K562 (cell line): ENCODE data around the gene DCT. TPM values are rescaled to one million over a fixed set of nuclear protein-coding genes. Genes with fewer than 3 reads are reported as not detected.

ENCODE experiments used
- ATAC-seq: fragments of 200-7000 bp; cut with Tn5 transposase; 3 replicates; pipeline ENCODE4 v1.9.1; 2020; ENCODE audit warnings: moderate library complexity
- BruUV-seq: library from RNA; stranded (reverse); fragments of 400-500 nt; replicated peaks from 2 replicates; lab custom pipeline; 2021; lab: Mats Ljungman, UMichigan
- CTCF ChIA-PET: fragments of 300-600 bp; formaldehyde crosslinking; extraction: SDS; loops from one replicate; lab custom pipeline; 2021; ENCODE audit warnings: low intra/inter-chr PET ratio; lab: Yijun Ruan, JAX
- POLR2A ChIA-PET: fragments of 300-600, 350-650 bp; sonication (Branson Sonifier 250); formaldehyde crosslinking; extraction: SDS; loops from one replicate; lab custom pipeline; 2021; ENCODE audit warnings: antibody characterized with exemption, inconsistent platforms; lab: Yijun Ruan, JAX
- DNase-seq, 4 experiments: peaks; one replicate each; pipeline versions ENCODE4 v3.0.0 to v3.0.0-alpha.2; 2011 to 2018; ENCODE audit warnings: low spot score in 3 of 4, mixed read lengths in 3 of 4; ENCODE audit errors: extremely low read depth in 1 of 4
- FAIRE-seq: peaks from 2 replicates; lab custom pipeline; 2011; peaks lifted over from hg19 to GRCh38; lab: Jason Lieb, UNC
- H2AFZ ChIP-seq: 2 replicates; pipeline ENCODE4 v1.6.0; 2011; ENCODE audit warnings: low read depth, low read length, control low read depth, inconsistent platforms
- H3K27ac ChIP-seq: fragments of 200-600 bp; 3 replicates; pipeline ENCODE4 v1.8.0; 2011; ENCODE audit warnings: low read depth, mild to moderate bottlenecking, control low read depth, inconsistent platforms, low read length, moderate library complexity, mixed read lengths; ENCODE audit errors: extremely low read depth
- H3K27me3 ChIP-seq, 2 experiments: fragments of 300-600 bp in 1 of 2; 2 replicates in 1 of 2; 3 replicates in 1 of 2; pipeline versions ENCODE4 v1.6.0 to v1.8.0; 2011; ENCODE audit warnings: inconsistent platforms in 2 of 2, low read length in 2 of 2, mild to moderate bottlenecking in 1 of 2, mixed read lengths in 1 of 2, moderate library complexity in 1 of 2; ENCODE audit not compliant: control insufficient read depth in 2 of 2, insufficient read depth in 2 of 2
- H3K36me3 ChIP-seq: fragments of 300-600 bp; 3 replicates; pipeline ENCODE4 v1.8.0; 2011; ENCODE audit warnings: mild to moderate bottlenecking, low read length, inconsistent platforms; ENCODE audit not compliant: control insufficient read depth, insufficient read depth
- H3K4me1 ChIP-seq, 2 experiments: fragments of 200-600 bp in 1 of 2; replicated peaks in 1 of 2; 2 replicates in 1 of 2; 3 replicates in 1 of 2; pipeline versions ENCODE4 v1.5.1 to v1.8.0; 2011; ENCODE audit warnings: inconsistent platforms in 2 of 2, low read length in 2 of 2, mild to moderate bottlenecking in 1 of 2, mixed read lengths in 1 of 2, moderate library complexity in 1 of 2; ENCODE audit not compliant: control insufficient read depth in 2 of 2, insufficient read depth in 2 of 2
- H3K4me2 ChIP-seq: 2 replicates; pipeline ENCODE4 v1.6.1; 2011; ENCODE audit warnings: low read length, control low read depth, inconsistent platforms, mixed read lengths; ENCODE audit not compliant: insufficient read depth
- H3K4me3 ChIP-seq: fragments of 200-600 bp; sonication (generic), shearing (Covaris generic); 2 replicates; pipeline ENCODE4 v1.5.1; 2016; ENCODE audit warnings: control low read depth, inconsistent platforms
- H3K79me2 ChIP-seq: fragments of 200-600 bp; 3 replicates; pipeline ENCODE4 v1.8.0; 2011; ENCODE audit warnings: low read length, inconsistent platforms; ENCODE audit not compliant: control insufficient read depth, insufficient read depth
- H3K9ac ChIP-seq, 2 experiments: 2 replicates each; pipeline versions ENCODE4 v1.6.0 to v1.6.1; 2011; ENCODE audit warnings: low read depth in 2 of 2, low read length in 2 of 2, control low read depth in 1 of 2, inconsistent platforms in 1 of 2, mild to moderate bottlenecking in 1 of 2, mixed read lengths in 1 of 2; ENCODE audit not compliant: insufficient read depth in 1 of 2
- H3K9me1 ChIP-seq: one replicate; pipeline ENCODE4 v1.6.0; 2011; ENCODE audit warnings: inconsistent platforms, mild to moderate bottlenecking, low read length, moderate library complexity; ENCODE audit not compliant: control insufficient read depth, insufficient read depth
- H3K9me3 ChIP-seq: replicated peaks from 2 replicates; pipeline ENCODE4 v1.5.1; 2011; ENCODE audit warnings: low read depth, low read length, inconsistent platforms; ENCODE audit not compliant: control insufficient read depth, insufficient read depth
- H4K20me1 ChIP-seq: replicated peaks from 2 replicates; pipeline ENCODE4 v1.6.1; 2011; ENCODE audit warnings: low read length, inconsistent platforms, mixed read lengths; ENCODE audit not compliant: control insufficient read depth, insufficient read depth
- ADNP ChIP-seq: fragments of 200-800 bp; sonication (Bioruptor generic); IDR thresholded peaks from 2 replicates; pipeline ENCODE4 v1.6.1; 2016; ENCODE audit warnings: missing genetic modification characterization, missing compliant biosample characterization
- CREB1 ChIP-seq, 2 experiments: sonication (generic) in 1 of 2; formaldehyde crosslinking in 1 of 2; IDR thresholded peaks; 2 replicates each; pipeline versions ENCODE4 v1.6.1 to v1.8.0; 2012 to 2022; ENCODE audit warnings: inconsistent platforms in 1 of 2, mild to moderate bottlenecking in 1 of 2, missing genetic modification reagents in 1 of 2, moderate library complexity in 1 of 2
- ELF2 ChIP-seq: fragments of 250-450 bp; sonication (Bioruptor Pico); IDR thresholded peaks from 2 replicates; pipeline ENCODE4 v1.5.0; 2021; ENCODE audit warnings: mild to moderate bottlenecking
- MAFK ChIP-seq: IDR thresholded peaks from 2 replicates; pipeline ENCODE4 v1.6.1; 2011; ENCODE audit warnings: low read length, improper control_type of control experiment
- NELFE ChIP-seq: IDR thresholded peaks from 2 replicates; pipeline ENCODE4 v1.6.1; 2011; ENCODE audit warnings: mild to moderate bottlenecking; ENCODE audit not compliant: insufficient read depth, insufficient read length
- NFATC3 ChIP-seq: fragments of 450-650 bp; IDR thresholded peaks from 2 replicates; pipeline ENCODE4 v1.6.1; 2017; ENCODE audit warnings: mild to moderate bottlenecking
- NFE2 ChIP-seq: IDR thresholded peaks from 2 replicates; pipeline ENCODE4 v1.6.1; 2014; ENCODE audit warnings: antibody characterized with exemption, low read depth
- POLR2B ChIP-seq: fragments of 450-650 bp; IDR thresholded peaks from 2 replicates; pipeline ENCODE4 v1.6.1; 2018; ENCODE audit warnings: low read depth; ENCODE audit not compliant: partially characterized antibody
- TCFL5 ChIP-seq: fragments of 250-450 bp; sonication (Bioruptor Pico); conservative IDR thresholded peaks from 2 replicates; pipeline ENCODE4 v1.6.1; 2021; ENCODE audit warnings: mild to moderate bottlenecking, moderate library complexity, matching md5 sums
- ZNF324 ChIP-seq: fragments of 250-450 bp; sonication (Bioruptor Pico); IDR thresholded peaks from 2 replicates; pipeline ENCODE4 v1.4.0; 2020; ENCODE audit warnings: mild to moderate bottlenecking
- ZNF41 ChIP-seq: fragments of 250-450 bp; sonication (Bioruptor Pico); conservative IDR thresholded peaks from 2 replicates; pipeline ENCODE4 v1.4.0; 2020; ENCODE audit warnings: mild to moderate bottlenecking
- WGBS: fragments of 100-300 bp; shearing (Covaris generic); methylation state at CpG from one replicate; pipeline ENCODE4 v1.1.6; 2016; ENCODE audit warnings: low coverage, mixed read lengths; ENCODE audit not compliant: insufficient coverage; ENCODE audit errors: missing lambda C conversion rate; 5-methylcytosine and 5-hydroxymethylcytosine counted together
- in situ Hi-C: fragments of 300-500 bp; cut with MboI; formaldehyde crosslinking; loops from 4 replicates; pipeline ENCODE4 v1.15.0; 2018; ENCODE audit warnings: inconsistent platforms, mixed read lengths
- intact Hi-C: fragments of 100-400 bp; cut with micrococcal nuclease; formaldehyde crosslinking; loops from 2 replicates; pipeline ENCODE4 v1.14.2; 2022
- polyA plus RNA-seq, 8 experiments: library from polyadenylated mRNA; depleted of rRNA in 4 of 8; stranded (reverse) in 5 of 8; unstranded in 3 of 8; fragments of >200 nt; fragmentation: Nextera tagmentation in 2 of 8; fragmentation: Illumina TruSeq in 1 of 8; extraction: Ambion mirVana in 2 of 8; extraction: Trizol in 1 of 8; gene quantifications; 2 replicates each; pipeline versions ENCODE4 v1.2.1 to v1.2.3, GENCODE V29; 2011 to 2014; ENCODE audit warnings: inconsistent platforms in 1 of 8, missing spikeins in 1 of 8
- total RNA-seq, 7 experiments: library from RNA; depleted of rRNA in 6 of 7; stranded (reverse); fragments of >200 nt in 6 of 7; fragmentation: Illumina TruSeq in 2 of 7; extraction: Trizol in 2 of 7; gene quantifications; 2 replicates each; pipeline versions ENCODE4 v1.2.1 to v1.2.3, GENCODE V29; 2011 to 2021; ENCODE audit warnings: low replicate concordance in 1 of 7
- TF ChIP-seq, protein P1 (sequence below): fragments of 250-450 bp; sonication (Bioruptor Pico); IDR thresholded peaks from 2 replicates; pipeline ENCODE4 v1.4.0; 2020; ENCODE audit warnings: mild to moderate bottlenecking

Gene DCT
- total and polyA plus RNA-seq, 9 of the 15 experiments (the other 6 are each of a cell fraction or from before 2014, with no cell fraction given), result 0.11 to 0.83 (median 0.57) TPM

DNA sequence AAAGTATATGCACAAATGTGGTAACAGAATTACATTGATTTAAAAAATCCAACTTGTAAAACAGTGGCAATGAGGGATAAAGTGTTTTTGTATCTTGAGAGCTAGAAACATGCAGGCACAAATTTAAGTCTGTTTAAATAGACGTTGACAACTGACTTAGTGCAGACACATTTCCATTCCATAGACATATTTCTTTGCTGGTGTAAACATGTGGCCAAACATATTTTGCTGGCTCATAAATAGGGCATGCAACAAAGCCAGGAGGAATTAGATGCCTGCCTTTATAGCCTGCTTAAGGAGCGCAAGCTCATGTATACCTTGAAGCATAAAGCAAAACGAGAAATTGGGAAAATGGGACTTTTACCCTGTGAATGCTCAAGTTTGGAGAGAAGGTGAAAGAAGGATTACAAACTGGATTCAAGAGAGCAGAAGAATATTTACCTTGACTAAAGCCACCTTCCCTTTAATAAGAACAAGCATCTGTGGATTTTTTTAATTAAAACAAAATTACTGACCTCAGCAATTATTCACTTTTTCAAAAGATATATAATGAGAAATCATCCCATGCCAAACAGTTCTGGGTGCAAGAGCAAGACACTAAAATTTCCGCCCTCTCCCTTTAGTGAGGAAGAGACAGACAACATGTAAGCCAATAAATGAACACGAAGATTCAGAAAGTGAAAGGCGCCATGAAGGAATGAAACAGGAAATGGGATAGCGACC lies 71.0 kb downstream of the DCT start (continued):
- TF ChIP-seq, protein P1, sequence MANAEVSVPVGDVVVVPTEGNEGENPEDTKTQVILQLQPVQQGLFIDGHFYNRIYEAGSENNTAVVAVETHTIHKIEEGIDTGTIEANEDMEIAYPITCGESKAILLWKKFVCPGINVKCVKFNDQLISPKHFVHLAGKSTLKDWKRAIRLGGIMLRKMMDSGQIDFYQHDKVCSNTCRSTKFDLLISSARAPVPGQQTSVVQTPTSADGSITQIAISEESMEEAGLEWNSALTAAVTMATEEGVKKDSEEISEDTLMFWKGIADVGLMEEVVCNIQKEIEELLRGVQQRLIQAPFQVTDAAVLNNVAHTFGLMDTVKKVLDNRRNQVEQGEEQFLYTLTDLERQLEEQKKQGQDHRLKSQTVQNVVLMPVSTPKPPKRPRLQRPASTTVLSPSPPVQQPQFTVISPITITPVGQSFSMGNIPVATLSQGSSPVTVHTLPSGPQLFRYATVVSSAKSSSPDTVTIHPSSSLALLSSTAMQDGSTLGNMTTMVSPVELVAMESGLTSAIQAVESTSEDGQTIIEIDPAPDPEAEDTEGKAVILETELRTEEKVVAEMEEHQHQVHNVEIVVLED (CRISPR knock-in tag), result no peak
- TF ChIP-seq NFATC3, result no peak
- no peak for TF ChIP-seq ELF2 (CRISPR knock-in tag)
- TF ChIP-seq NELFE, result no peak
- no peak for TF ChIP-seq TCFL5 (CRISPR knock-in tag)
- TF ChIP-seq MAFK, result peak; percentile 27; the same call in 1 of the 2 replicates
- no peak for TF ChIP-seq NFE2

- Histone ChIP-seq H3K27ac (no peak overlapping the region), H3K36me3 (no peaks in the 10 kb centered on the region), H3K79me2 (no peaks in the 10 kb centered on the region), H3K27me3 (no peaks in the 10 kb centered on the region), H4K20me1 (no peaks in the 10 kb centered on the region), H3K9me3 (no peaks in the 10 kb centered on the region), H2AFZ (no peak overlapping the region), H3K4me3 (no peak overlapping the region), H3K4me2 (no peak overlapping the region), H3K4me1 (no peaks in the 10 kb centered on the region), H3K9ac (no peak overlapping the region), H3K9me1 (no peaks in the 10 kb centered on the region)
- WGBS, result 0% methylated on average over 4 of the region's 4 CpGs
- BruUV-seq, result no TSS peak
- no peak for DNase-seq
- TF ChIP-seq CREB1 (IDR thresholded peaks at IDR 0.05) (no peak), CREB1 (CRISPR knock-in tag; IDR thresholded peaks at IDR 0.05) (no peak), ADNP (no peak), POLR2B (no peak), ZNF324 (CRISPR knock-in tag) (no peak), ZNF41 (CRISPR knock-in tag) (no peak)
- ChIA-PET POLR2A (no interaction called here), CTCF (no interaction called here)
- no peak for ATAC-seq
- FAIRE-seq, result no peak
- in situ Hi-C loops, result no loop called here
- intact Hi-C loops, result no loop called here
Observed at GRCh38 chr13:94400874-94401273, 78.6 kb downstream of the DCT start.
